Ammon's horn (tissue), 1 donor: ENCODE results near the gene CYP46A1.
"Not testable (repeated sequence)": the region's sequence is repeated elsewhere in the genome, so short reads cannot be mapped to it uniquely, and the experiment has no call there.

Experiments used
- DNase-seq: peaks from one replicate; pipeline ENCODE4 v3.0.0-alpha.2; 2016; ENCODE audit warnings: low spot score

CYP46A1 gene

GRCh38 chr14:99657645-99658155 lies 26.4 kb upstream of the CYP46A1 start:
- DNase-seq: no peak

- DNase-seq: no peak
Measured at GRCh38 chr14:99658218-99658845, 25.8 kb upstream of the CYP46A1 start.

DNA sequence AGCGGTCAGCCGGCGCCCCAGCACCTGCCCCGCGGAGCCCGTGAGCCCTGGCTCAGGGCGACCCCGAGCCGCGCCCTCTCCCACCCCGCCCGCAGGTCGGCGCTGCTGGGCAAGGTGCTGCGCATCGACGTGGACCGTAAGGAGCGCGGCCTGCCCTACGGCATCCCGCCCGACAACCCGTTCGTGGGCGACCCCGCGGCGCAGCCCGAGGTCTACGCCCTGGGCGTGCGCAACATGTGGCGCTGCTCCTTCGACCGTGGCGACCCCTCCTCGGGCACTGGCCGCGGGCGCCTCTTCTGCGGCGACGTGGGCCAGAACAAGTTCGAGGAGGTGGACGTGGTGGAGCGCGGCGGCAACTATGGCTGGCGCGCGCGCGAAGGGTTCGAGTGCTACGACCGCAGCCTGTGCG lies 24.8 kb upstream of the CYP46A1 start:
- DNase-seq: no peak

GRCh38 chr14:99660006-99660566 lies 24.0 kb upstream of the CYP46A1 start:
- no peak for DNase-seq

DNA sequence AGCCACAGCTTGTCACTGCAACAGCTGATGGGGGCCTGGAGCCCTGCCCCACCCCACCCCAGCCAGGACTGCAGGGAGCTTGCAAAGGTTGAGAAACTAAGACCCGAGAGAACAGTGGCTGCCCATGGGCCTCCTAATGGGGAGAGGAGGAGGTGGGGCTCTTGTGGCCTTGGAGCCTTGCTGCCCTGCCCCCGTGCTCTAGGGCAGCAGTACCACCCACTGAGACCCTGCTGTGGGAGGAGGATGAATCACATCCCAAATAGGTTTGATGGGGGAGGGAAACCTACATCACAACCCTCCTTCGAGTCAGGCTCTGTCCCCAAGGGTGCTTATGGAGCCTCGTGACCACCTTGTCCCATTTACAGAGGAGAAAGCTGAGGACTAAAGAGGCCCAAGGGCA lies 23.3 kb upstream of the CYP46A1 start:
- no peak for DNase-seq

- not testable (repeated sequence) for DNase-seq
Measured at GRCh38 chr14:99661206-99661605, 22.9 kb upstream of the CYP46A1 start.

GRCh38 chr14:99662846-99663245 lies 21.3 kb upstream of the CYP46A1 start:
- no peak for DNase-seq

GRCh38 chr14:99663386-99664057 lies 20.6 kb upstream of the CYP46A1 start:
- DNase-seq: no peak

- DNase-seq: peak; percentile 58
Measured at GRCh38 chr14:99664058-99664936, 19.8 kb upstream of the CYP46A1 start.

GRCh38 chr14:99664937-99665273 lies 19.2 kb upstream of the CYP46A1 start:
- DNase-seq: no peak

- DNase-seq: no peak
Measured at GRCh38 chr14:99666533-99666932, 17.6 kb upstream of the CYP46A1 start.

DNA sequence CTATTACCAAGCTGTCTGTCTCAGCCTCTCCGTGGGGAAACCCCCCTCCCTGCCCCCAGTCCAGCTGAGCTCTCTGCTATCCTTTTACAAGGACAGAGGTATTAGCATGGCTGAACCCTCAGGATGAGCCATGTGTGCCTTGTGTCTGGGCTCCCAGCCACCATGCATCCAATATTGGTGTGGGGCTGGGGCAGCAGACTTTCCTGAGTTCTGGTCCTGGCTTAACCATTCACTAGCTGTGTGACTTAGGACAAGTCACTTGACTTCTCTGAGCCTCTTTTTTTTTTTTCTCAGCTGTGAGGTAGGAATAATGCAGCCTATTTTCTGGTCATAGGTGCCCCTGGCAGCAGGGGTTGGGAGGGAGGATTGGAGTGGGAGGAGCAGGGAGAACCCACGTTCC lies 17.1 kb upstream of the CYP46A1 start:
- DNase-seq: no peak

GRCh38 chr14:99667821-99668220 lies 16.3 kb upstream of the CYP46A1 start:
- DNase-seq: no peak

DNA sequence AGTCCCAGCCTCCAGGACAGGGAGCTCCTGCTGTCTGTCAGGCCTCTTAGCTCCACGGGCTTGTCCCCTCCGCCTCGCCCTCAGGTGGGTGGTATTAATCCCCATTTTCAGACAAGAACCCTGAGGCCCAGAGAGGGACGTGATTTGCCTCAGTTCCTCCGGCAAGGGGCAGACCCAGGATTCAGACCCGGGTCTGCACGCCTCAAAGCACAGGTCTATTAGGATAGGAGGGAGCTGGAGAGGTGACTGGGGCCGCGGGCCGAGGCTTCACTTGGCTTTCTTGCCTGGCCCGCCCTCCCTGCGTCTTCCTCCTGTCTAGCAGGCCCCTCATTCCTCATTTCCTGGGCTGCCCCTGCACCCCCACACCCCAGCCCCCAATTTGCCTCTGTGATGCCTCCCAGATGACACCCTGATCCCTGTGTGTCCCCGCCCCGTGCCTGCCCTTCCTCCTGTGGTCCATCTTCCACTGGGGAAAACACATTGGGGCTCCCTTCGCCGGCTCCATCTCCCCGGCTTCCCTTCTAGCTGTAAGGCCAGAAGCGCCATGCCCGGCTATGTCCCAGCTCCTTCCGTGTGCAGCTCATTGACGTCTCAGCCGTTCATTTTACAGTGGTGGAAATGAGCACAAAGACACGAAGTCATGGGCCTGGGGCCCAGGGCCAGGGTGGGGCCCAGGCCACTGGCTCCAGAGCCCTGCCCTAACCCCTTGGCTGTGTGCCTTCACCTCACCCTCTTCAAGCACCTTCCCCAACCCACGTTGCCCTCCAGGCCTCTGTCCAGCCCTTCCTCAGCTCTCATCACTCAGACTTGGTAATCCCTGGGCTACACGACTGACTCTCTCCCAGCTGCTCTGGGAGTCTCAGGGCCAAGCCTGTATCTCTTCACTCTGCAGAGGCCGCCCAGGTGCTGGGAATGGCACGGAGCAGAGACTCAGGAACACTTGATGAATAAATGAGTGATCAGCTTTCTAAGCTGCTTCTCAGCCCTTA lies 15.5 kb upstream of the CYP46A1 start:
- DNase-seq: no peak

DNA sequence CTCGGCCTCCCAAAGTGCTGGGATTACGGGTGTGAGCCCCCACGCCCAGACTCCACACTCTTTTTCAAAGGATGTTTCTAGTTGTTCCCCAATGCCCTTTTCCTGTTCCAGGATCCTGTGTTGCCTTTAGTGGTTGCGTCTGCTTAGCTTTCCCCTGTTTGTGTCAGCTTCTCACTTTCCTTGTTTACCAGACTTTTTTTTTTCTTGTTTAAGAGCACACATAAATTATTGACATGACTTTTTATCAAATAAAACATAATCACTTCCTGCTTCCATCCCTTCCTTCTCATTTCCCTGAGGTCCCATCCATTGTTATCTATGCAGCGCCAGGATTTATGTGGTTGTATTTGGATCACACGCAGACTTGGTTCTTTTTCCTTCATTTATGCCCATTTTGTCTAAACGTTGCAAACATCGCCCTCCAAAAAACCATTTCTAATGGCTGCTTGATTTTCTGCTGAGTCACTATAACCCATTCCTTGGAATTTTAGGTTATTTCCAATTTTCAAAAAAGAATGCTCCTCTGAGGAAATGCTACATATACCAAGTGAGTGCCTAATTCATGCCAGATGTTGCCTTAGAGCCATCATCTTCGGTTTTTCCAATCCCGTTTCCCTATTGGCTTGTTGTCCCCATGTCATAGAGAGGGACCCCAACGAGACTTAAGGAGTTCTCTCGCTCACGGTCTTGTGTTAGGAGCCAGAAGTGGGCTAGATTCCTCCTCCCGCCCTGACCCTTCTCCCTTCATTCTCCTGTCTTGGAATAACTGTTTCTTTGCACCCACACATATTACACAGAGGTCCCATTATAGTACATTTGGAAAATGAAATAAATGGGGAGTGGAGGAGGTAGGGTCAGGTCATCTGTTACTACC lies 13.5 kb upstream of the CYP46A1 start:
- no peak for DNase-seq

DNA sequence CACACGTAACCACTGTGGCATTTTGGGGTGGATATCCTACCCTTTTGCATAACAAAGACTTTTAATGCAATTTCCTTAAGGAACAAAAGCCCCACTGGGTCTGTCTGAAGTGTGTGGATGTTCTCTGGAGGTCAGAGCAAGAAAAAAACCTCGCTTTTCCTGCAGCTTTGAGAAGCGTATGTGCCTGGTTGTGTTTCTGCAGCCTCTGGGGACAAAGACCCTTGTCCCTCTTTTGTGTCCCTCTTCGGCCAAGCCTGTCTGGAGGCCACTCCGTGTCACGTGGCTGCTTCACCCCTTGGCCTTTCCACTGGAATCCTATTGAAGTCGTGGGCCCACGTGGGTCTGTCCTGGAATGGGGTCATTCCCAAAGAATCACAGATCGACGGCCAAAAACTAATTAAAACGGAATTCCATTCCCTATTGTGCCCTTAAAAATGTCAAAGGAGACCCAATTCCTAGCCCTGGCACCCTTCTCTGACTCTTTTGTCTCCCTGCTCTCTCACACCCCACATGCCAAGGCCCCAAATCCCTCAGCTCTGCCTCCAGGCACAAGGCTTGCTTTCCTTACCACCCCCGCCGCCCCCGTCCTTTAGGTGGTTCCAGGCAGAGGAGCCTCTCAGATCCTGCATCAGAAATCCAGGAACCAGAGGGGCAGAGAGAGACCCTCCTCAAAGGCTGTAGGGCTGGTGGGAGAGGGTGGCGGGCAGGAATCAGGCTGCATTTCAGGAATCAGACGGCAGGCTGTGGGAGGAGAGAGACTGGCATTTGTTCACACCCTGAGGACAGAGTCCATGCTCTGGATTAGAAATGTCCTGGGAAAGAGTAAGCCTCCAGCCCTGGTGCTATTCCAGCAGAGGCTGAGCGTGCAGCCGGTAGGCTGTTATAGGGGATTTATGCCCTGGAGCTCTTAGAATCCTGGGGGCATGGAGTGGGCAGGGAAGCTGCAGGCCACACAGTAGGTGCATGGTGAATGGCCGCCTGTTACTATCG lies 12.6 kb upstream of the CYP46A1 start:
- DNase-seq: peak; percentile 82

GRCh38 chr14:99672506-99673304 lies 11.4 kb upstream of the CYP46A1 start:
- no peak for DNase-seq
